ENCODE results near the gene CLEC10A.

Gene CLEC10A

DNA sequence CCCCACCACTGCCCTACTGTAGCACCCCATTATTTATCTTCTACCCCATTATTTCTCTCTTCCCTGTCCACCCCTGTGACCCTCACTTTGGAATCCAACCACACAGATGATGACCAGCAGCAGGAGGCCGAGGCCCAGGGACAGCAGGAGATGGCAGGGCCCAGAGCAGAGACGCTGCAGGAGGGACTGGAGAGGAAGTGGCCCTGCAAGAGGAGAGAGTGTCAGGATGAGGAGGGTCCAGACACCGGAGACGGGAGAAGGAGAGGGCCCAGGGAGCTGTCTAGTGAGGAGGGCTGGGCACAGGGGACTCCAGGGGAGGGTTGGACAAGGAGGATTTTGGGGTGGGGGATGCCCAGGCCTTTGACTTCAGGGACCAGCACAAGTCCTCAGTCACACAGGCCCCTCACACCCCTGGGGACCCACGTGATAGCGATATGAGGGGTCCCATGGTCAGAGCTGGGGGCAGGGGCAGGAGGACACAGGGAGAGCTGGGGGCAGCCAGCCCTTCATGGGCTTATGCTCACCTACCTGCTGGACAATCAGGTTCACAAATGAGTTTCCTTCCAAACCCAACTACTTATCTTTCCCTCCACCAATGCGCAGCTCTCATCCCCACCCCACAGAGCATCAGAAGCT lies 2.0 kb downstream of the CLEC10A start:
- Mint-ChIP-seq H3K27me3 (ENCODE audit: low read depth) (peaks cover 20% of the 10 kb centered on the region), H3K36me3 (ENCODE audit: low read depth) (no peaks in the 10 kb centered on the region), H3K9me3 (peaks cover 2% of the 10 kb centered on the region), H3K4me1 (peaks cover 7% of the 10 kb centered on the region), H3K4me3 (no peak overlapping the region), H3K27ac (no peak overlapping the region)
- TF ChIP-seq CTCF (IDR thresholded peaks at IDR 0.05; ENCODE audit: unreplicated experiment in 3 of 3) = no peak

DNA sequence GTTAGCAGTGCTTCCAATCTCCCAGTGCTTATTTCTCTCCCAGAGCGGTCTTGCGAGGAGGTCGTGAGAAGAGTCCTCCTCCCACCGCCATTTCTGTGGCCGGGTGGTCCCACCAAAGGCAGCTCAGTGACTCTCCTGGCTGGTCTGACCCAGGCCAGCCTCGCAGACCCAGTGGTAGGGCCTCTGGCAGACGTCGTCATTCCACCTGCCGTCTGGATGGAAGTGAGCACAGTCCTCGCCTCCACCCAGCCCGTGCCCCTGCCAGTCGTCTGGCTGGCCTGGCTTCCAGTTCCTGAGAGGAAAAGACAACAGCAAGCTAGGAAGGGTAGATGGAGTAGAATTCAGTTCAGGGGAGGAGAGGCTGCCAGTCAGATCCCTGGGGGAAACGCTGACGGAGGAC lies 5.1 kb downstream of the CLEC10A start:
- peaks cover 34% of the 10 kb centered on the region for H3K27me3 Mint-ChIP-seq (ENCODE audit: low read depth)
- no peak overlapping the region for H3K4me3 Mint-ChIP-seq

GRCh38 chr17:7072406-7072805 lies 7.6 kb downstream of the CLEC10A start:
- Mint-ChIP-seq H3K36me3 (ENCODE audit: low read depth) (no peaks in the 10 kb centered on the region), H3K27ac (no peak overlapping the region), H3K9me3 (peaks cover 12% of the 10 kb centered on the region), H3K27me3 (ENCODE audit: low read depth) (peaks cover 19% of the 10 kb centered on the region), H3K4me3 (no peak overlapping the region), H3K4me1 (no peaks in the 10 kb centered on the region)
- TF ChIP-seq CTCF (IDR thresholded peaks at IDR 0.05; ENCODE audit: unreplicated experiment in 3 of 3) = no peak

More for the DNA sequence above, 5.1 kb downstream of the CLEC10A start:
- Mint-ChIP-seq H3K36me3 (ENCODE audit: low read depth) (no peaks in the 10 kb centered on the region), H3K27ac (no peak overlapping the region), H3K9me3 (no peaks in the 10 kb centered on the region), H3K4me1 (no peaks in the 10 kb centered on the region)
- no peak for TF ChIP-seq CTCF (IDR thresholded peaks at IDR 0.05; ENCODE audit: unreplicated experiment in 3 of 3)

DNA sequence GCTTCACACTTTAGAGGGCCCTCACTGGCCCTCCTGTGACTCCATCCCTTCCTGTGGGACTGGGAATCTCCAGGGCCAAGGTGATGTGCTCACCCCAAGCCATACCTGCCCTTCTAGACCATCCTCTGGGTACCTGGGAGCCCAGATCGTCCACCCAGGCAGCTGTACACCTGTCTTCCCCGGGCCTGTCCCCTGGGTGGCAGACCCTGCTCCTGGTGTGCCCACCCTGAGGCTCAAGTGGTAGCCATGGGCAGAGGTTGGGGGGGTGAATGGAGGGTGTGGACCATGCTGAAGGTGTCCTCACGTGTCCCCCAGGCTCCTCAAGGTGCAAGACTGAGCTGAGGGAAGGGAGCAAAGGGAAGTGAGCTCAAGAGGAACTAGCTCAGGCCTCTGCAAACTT lies 9.3 kb downstream of the CLEC10A start:
- Mint-ChIP-seq H3K4me1 (no peaks in the 10 kb centered on the region), H3K36me3 (ENCODE audit: low read depth) (no peaks in the 10 kb centered on the region), H3K9me3 (peaks cover 16% of the 10 kb centered on the region), H3K27ac (no peak overlapping the region), H3K4me3 (no peak overlapping the region), H3K27me3 (ENCODE audit: low read depth) (peaks cover 21% of the 10 kb centered on the region)
- no peak for TF ChIP-seq CTCF (IDR thresholded peaks at IDR 0.05; ENCODE audit: unreplicated experiment in 3 of 3)

DNA sequence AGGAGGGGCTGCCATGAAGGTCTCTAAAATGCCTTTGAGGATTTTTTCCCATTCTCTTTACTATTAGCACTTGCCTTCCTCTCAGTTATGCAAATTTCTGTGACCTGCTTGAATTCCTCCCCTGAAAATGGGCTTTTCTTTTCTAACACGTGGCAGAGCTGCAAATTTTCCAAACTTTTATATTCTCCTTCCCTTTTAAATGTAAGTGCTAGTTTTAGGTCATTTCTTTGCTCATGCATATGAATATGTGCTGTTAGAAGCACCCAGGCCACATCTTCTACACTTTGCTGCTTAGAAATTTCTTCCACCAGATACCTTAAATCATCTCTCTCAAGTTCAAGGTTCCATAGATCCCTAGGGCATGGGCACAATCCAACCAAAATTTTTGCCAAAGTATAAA lies 11.8 kb downstream of the CLEC10A start:
- Mint-ChIP-seq H3K4me1 (peaks cover 5% of the 10 kb centered on the region), H3K27ac (no peak overlapping the region), H3K27me3 (ENCODE audit: low read depth) (peaks cover 31% of the 10 kb centered on the region), H3K4me3 (no peak overlapping the region), H3K36me3 (ENCODE audit: low read depth) (no peaks in the 10 kb centered on the region), H3K9me3 (peaks cover 16% of the 10 kb centered on the region)
- no peak for TF ChIP-seq CTCF (IDR thresholded peaks at IDR 0.05; ENCODE audit: unreplicated experiment in 3 of 3)

DNA sequence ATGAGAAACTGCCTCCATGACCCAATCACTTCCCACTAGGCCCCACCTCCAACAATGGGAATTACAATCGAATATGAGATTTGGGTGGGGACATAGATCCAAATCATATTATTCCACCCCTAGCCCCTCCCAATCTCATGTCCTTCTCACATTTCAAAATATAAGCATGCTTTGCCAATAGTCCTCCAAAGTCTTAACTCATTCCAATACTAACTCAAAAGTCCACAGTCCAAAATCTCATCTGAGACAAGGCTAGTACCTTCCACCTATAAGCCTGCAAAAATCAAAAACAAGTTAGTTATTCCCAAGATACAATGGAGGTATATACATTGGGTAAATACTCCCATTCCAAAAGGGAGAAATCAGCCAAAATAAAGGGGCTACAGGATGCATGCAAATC lies 12.9 kb downstream of the CLEC10A start:
- H3K9me3 Mint-ChIP-seq = peaks cover 16% of the 10 kb centered on the region
- no peaks in the 10 kb centered on the region for H3K36me3 Mint-ChIP-seq (ENCODE audit: low read depth)
- H3K4me3 Mint-ChIP-seq = no peak overlapping the region
- peaks cover 25% of the 10 kb centered on the region for H3K27me3 Mint-ChIP-seq (ENCODE audit: low read depth)
- peaks cover 5% of the 10 kb centered on the region for H3K4me1 Mint-ChIP-seq
- H3K27ac Mint-ChIP-seq = no peak overlapping the region
- TF ChIP-seq CTCF (IDR thresholded peaks at IDR 0.05; ENCODE audit: unreplicated experiment in 3 of 3) = no peak
